ENCODE results near the gene LPCAT3.

DNA sequence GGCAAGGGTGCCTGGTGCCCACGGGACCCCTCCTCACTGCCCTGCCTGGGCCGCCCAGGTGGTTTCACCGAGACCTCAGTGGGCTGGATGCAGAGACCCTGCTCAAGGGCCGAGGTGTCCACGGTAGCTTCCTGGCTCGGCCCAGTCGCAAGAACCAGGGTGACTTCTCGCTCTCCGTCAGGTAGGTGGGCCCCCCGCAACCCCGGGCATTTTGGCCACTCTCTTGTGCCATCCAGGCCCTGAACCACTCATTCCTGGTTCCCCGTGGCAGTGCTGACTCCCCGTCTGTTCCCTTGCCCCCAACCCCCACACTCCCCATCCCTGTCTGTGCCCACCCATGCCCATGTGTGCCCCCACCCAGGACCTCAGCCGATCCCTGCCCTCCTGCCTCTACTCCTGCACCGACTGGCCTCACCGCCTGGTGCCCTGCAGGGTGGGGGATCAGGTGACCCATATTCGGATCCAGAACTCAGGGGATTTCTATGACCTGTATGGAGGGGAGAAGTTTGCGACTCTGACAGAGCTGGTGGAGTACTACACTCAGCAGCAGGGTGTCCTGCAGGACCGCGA lies 66.6 kb downstream of the LPCAT3 start:
- TF ChIP-seq POLR2A (IDR thresholded peaks at IDR 0.05; ENCODE audit: low read depth, low read length): no peak
- no peak for TF ChIP-seq NFE2L2 (IDR thresholded peaks at IDR 0.05; ENCODE audit: low read depth, low read length)
- TF ChIP-seq, protein P1, sequence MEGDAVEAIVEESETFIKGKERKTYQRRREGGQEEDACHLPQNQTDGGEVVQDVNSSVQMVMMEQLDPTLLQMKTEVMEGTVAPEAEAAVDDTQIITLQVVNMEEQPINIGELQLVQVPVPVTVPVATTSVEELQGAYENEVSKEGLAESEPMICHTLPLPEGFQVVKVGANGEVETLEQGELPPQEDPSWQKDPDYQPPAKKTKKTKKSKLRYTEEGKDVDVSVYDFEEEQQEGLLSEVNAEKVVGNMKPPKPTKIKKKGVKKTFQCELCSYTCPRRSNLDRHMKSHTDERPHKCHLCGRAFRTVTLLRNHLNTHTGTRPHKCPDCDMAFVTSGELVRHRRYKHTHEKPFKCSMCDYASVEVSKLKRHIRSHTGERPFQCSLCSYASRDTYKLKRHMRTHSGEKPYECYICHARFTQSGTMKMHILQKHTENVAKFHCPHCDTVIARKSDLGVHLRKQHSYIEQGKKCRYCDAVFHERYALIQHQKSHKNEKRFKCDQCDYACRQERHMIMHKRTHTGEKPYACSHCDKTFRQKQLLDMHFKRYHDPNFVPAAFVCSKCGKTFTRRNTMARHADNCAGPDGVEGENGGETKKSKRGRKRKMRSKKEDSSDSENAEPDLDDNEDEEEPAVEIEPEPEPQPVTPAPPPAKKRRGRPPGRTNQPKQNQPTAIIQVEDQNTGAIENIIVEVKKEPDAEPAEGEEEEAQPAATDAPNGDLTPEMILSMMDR (conservative IDR thresholded peaks at IDR 0.05; ENCODE audit: low read depth, low read length): no peak
- TF ChIP-seq CHD1 (IDR thresholded peaks at IDR 0.05; ENCODE audit: low read depth, low read length): no peak
- TF ChIP-seq MAZ (IDR thresholded peaks at IDR 0.05; ENCODE audit: borderline replicate concordance, low read depth, low read length): no peak
- TF ChIP-seq, protein P2, sequence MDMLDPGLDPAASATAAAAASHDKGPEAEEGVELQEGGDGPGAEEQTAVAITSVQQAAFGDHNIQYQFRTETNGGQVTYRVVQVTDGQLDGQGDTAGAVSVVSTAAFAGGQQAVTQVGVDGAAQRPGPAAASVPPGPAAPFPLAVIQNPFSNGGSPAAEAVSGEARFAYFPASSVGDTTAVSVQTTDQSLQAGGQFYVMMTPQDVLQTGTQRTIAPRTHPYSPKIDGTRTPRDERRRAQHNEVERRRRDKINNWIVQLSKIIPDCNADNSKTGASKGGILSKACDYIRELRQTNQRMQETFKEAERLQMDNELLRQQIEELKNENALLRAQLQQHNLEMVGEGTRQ (IDR thresholded peaks at IDR 0.05; ENCODE audit: low read depth, low read length): no peak

Data from IMR-90 (cell line).